GM13976 (cell line): ENCODE measurements around the gene GAB3.
"Not testable (repeated sequence)": the region's sequence is repeated elsewhere in the genome, so short reads cannot be mapped to it uniquely, and the experiment has no call there.

ENCODE experiments used
- DNase-seq: peaks from one replicate; pipeline ENCODE4 v3.0.0; 2012; ENCODE audit warnings: low spot score
- in situ Hi-C: fragments of 300-500 bp; cut with MboI; formaldehyde crosslinking; loops from one replicate; pipeline ENCODE4 v1.12.0; 2022; ENCODE audit warnings: low sequenced_read_pairs, mixed read lengths, inconsistent platforms; ENCODE audit not compliant: unreplicated experiment
- TF ChIP-seq, protein P1 (sequence below): IDR thresholded peaks from 2 replicates; pipeline ENCODE4 v1.5.1; 2012; ENCODE audit warnings: borderline replicate concordance, mild to moderate bottlenecking; ENCODE audit not compliant: insufficient read depth; ENCODE audit errors: extremely low read depth, missing control alignments, control extremely low read depth

GAB3 gene

GRCh38 chrX:154696676-154697045, 54.2 kb downstream of the GAB3 start:
- in situ Hi-C loops, result no loop called here
- TF ChIP-seq, protein P1, sequence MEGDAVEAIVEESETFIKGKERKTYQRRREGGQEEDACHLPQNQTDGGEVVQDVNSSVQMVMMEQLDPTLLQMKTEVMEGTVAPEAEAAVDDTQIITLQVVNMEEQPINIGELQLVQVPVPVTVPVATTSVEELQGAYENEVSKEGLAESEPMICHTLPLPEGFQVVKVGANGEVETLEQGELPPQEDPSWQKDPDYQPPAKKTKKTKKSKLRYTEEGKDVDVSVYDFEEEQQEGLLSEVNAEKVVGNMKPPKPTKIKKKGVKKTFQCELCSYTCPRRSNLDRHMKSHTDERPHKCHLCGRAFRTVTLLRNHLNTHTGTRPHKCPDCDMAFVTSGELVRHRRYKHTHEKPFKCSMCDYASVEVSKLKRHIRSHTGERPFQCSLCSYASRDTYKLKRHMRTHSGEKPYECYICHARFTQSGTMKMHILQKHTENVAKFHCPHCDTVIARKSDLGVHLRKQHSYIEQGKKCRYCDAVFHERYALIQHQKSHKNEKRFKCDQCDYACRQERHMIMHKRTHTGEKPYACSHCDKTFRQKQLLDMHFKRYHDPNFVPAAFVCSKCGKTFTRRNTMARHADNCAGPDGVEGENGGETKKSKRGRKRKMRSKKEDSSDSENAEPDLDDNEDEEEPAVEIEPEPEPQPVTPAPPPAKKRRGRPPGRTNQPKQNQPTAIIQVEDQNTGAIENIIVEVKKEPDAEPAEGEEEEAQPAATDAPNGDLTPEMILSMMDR, result no peak
- no peak for DNase-seq

DNA sequence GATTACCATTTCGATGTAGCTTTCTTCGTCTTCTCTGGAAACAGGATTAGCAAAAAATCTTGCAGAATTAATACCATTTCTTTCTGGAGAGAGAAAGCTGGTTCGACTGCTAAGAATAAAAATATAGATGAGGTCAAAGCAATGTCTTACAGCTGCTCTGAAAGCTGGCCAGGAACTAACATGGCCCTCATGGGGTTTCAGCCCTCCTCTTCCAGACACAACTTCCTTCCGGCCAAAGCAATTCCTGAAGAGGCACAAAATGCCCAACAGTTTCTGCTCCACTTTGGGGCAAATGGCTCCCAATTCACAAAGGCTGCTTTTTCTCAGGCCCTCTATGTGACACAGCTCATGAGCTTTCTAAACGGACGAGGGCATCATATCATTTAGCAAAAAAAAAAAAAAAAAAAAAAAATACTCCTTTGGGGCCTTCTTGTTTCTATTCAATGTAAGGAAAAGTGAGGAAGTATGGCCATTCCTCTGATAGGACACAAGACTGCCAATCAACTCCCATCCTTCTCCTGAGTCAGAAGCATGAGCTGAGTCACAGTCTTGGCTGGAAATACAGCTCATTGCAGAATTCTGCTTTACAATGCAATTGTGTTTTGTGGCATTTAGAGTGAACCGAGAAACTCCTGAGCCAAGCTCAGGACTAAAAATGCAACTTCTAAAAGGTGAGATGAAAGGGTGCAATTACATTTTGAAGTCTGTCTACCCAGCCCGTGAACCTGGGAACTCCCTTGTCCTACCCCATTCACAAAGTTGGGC, 54.8 kb downstream of the GAB3 start:
- in situ Hi-C loops, result no loop called here
- no peak for DNase-seq
- TF ChIP-seq, protein P1, result no peak

DNA sequence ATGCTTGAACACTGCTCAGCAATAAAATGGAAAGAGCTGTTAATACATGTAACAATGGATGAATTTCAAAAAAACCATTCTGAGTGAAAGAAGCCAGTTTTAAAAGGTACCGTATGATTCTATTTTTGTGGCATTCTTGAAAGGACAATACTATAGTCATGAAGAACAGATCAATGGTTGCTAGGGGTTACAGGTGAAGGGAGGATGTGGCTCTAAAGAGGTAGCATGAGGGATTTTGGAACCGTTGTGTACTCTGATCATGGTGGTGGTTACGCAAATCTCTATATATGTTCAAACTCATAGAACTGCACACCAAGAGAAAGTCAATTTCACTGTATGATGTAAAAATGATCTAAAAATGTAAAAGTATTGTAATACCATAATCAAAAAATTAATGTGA, 57.5 kb downstream of the GAB3 start:
- TF ChIP-seq, protein P1, result no peak
- in situ Hi-C loops, result no loop called here
- DNase-seq, result no peak

GRCh38 chrX:154690438-154690837, 60.4 kb downstream of the GAB3 start:
- DNase-seq, in situ Hi-C loops: not testable (repeated sequence)

DNA sequence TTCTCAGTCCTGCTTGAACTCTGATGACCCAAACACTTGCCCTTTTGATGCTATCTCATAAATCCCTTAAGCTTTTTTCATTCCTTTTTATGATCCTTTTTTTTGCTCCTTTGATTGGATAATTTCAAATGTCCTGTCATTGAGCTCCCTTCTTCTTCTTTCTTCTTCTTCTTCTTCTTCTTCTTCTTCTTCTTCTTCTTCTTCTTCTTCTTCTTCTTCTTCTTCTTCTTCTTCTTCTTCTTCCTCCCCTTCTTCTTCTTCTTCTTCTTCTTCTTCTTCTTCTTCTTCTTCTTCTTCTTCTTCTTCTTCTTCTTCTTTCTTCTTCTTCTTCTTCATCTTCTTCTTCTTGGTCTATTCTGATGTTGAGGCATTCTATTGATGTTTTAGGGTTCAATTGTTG, 78.8 kb downstream of the GAB3 start:
- in situ Hi-C loops, result not testable (repeated sequence)

DNA sequence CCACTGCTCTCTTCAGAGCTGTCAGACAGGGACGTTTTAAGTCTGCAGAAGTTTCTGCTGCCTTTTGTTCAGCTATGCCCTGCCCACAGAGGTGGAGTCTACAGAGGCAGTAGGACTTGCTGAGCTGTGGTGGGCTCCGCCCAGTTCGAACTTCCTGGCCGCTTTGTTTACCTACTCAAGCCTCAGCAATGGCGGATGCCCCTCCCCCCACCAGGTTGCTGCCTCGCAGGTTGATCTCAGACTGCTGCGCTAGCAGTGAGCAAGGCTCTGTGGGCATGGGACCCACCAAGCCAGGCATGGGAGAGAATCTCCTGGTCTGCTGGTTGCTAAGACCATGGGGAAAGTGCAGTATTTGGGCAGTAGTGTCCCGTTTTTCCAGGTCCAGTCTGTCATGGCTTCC, 80.0 kb downstream of the GAB3 start:
- DNase-seq, in situ Hi-C loops: not testable (repeated sequence)

More for the DNA sequence above, 78.8 kb downstream of the GAB3 start:
- not testable (repeated sequence) for DNase-seq

DNA sequence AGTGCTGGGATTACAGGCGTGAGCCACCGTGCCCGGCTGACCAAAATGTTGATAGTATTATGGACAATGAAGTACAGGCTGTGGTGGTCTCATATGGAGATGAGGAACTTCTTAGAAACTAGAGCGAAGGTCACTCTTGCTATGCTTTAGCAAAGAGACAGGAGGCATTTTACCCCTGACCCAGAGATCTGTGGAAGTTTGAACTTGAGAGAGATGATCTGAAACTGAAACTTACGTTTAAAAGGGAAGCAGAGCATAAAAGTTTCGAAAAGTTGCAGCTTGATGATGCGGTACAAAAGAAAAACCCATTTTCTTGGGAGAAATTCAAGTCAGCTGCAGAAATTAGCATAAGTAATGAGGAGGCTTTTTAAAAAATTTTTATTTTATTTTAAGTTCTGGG, 89.0 kb downstream of the GAB3 start:
- in situ Hi-C loops, result no loop called here
- TF ChIP-seq, protein P1, result no peak

GRCh38 chrX:154661170-154661569, 89.7 kb downstream of the GAB3 start:
- TF ChIP-seq, protein P1, result no peak
- in situ Hi-C loops, result no loop called here
- DNase-seq, result no peak

More for the DNA sequence above, 89.0 kb downstream of the GAB3 start:
- no peak for DNase-seq

DNA sequence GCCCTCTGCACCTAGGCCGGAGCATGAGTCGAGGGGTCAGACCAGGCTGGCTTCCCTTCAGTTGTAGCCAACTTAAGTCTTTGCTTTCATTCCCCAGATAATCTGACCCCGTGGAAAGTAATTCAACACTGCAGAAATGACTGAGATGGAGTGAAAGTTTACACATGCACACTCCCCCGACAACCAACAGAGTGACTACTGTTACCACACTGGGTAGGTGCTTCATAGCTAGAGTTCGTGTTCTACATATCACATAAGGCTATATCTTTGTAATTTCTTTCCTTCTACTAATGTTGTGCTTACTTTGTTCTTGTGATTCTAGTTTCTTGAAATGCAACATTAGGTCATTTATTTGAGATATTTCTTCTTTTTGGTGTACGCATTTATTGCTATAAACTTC, 90.3 kb downstream of the GAB3 start:
- TF ChIP-seq, protein P1, result no peak
- no peak for DNase-seq
- in situ Hi-C loops, result no loop called here
